GM19023 (cell line): ENCODE measurements around the gene LTB.
"Not testable (repeated sequence)": the region's sequence is repeated elsewhere in the genome, so short reads cannot be mapped to it uniquely, and the experiment has no call there.

Experiments used
- ATAC-seq: cut with Tn5 transposase; IDR thresholded peaks from one replicate; pipeline ENCODE4 v1.9.1; 2021; ENCODE audit warnings: mild to moderate bottlenecking, moderate library complexity; ENCODE audit not compliant: unreplicated experiment

LTB gene

GRCh38 chr6:31556307-31556706 lies 25.9 kb downstream of the LTB start:
- ATAC-seq: no peak

DNA sequence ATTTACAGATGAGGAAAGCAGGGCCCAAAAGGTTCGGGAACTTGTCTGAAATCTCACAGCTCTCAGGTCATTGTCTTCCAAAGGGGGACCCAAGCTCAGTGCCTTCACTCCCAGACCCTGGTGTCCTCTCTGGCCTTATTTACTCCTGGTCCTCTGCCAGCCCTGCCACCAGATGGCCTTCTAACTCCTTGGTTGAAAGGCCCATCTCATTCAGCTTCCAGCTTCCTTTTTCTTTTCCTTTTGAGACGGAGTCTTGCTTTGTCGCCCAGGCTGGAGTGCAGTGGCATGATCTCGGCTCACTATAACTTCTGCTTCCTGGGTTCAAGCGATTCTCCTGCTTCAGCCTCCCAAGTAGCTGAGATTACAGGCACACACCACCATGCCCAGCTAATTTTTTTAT lies 30.9 kb downstream of the LTB start:
- ATAC-seq: not testable (repeated sequence)

DNA sequence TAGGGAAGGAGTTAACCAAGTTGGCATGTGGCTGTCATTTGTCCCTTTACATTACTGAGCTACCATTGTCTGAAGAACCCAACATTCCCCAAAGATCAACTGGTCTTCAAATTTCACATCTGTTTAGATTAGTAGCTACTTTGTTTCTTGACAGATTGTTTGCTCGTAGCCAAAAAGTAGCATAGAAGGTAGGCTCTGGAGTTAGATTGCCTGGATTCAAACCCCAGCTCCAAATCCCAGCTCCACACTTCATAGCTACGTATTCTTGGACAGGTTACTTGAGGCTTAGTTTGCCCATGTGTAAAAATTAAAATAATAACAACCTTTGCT lies 33.7 kb downstream of the LTB start:
- no peak for ATAC-seq

DNA sequence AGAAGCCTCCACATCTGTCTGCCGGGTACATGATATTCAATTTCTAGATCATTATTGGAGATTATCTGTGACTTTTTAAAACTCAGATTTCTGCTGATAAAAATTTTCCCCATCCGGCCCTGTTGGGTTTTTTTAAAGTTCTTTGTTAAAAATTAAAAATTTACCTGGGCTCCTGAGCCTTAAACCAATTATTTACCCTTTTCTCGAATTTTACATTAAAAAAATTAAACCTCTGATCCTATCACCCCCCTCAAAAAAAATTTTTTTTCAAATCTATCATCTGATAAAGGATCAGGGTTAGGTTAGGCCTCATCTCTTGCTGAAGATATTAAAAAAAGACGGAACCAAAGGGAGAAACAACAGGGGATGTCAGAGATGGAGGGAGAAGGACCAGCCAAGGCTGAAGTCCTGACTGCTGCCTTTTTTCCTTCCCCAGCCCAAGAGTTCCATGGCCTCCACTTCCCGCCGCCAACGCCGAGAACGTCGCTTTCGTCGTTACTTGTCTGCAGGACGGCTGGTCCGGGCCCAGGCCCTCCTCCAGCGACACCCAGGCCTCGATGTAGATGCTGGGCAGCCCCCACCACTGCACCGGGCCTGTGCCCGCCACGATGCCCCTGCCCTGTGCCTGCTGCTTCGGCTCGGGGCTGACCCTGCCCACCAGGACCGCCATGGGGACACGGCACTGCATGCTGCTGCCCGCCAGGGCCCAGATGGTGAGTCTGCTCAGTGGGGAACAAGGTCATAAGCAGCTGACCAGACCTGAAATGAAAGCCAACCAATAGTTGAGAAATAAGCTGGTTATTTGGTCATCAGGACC lies 34.3 kb downstream of the LTB start:
- no peak for ATAC-seq

DNA sequence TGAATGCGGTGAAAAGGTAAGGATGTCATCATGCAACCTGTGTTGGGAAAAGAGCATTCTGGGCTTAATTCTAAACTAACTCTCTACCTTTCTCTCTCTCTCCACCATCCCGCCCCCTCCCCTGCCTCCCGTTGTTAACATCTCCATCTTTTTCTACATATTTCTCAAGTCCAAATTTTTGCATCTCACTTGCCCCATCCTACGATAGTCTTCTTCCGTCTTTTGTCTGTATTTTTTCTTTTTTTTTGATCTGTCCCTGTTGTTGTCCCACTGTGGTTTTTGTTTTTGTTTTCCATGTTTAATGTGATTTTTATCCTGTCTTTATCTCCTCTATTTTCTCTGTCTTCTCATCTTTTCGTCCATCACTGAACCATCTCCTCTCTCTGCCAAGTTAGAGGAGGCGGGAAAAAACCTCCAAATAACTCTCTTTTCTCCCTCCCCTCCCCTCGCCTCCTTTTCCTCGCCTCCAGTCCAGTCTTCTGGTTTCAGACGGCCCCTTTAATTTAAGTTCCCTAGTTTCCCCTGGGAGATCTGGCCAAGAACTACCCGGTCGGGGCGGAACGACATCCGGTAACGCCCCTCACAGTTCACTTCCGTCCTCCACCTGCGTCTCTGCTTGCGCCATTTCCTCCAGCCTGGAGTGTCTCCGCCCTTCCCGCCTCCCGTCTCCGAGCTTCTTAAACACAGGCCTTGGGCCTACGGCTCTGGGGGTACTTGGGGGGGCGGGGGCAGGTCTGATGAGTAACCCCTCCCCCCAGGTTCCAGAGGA lies 35.1 kb downstream of the LTB start, which contains the start of gene NFKBIL1:
NFKBIL1 (plus strand) TSS at position 651 of the 769 bp plus-strand sequence; CDS start at position 738, 87 bp downstream.
- ATAC-seq: peak; percentile 72

GRCh38 chr6:31546339-31546957 lies 35.8 kb downstream of the LTB start, which contains the start of gene ATP6V1G2:
Gene ATP6V1G2, minus strand, starts transcription at chr6:31546608. Its CDS starts 49 bp downstream, at chr6:31546559.
- peak; percentile 39 for ATAC-seq

DNA sequence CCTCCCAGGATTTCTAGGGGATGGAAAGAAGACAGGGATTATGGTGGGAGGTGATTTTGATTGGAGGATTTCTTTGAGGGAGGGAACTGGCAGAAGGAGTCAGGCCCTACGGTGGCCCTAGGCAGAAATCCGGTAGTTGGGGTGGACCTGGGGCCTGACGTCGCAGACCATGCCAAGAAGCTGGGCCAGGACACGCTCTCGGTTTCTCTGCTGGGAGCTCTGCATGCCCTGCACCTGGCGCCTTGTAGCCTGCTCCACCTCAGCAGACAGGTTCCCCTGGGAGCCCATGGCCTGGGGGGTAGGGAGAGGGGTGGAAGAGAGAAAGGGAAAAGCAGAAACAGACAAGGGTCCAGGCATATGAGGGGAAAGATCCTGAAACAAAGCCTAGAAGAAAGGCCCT lies 36.9 kb downstream of the LTB start:
- no peak for ATAC-seq

DNA sequence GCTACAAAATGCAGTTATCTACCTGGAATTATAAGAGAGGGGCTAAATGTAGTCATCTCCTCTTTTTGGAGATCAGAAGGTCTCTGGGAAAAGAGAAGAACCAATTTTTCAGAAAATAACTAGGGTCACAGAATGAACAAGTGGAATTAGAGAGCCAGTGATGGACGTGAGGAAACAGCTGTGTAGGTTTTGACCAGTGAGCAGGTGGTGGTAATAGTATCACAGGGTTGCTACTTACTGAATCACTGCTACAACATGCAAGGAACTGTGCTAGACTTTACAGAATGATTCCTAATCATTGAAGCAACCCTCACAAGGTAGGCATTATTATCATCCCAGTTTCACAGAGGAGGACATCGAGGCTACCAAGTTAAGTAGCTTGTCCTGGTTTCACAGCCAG lies 37.5 kb downstream of the LTB start:
- ATAC-seq: no peak

- no peak for ATAC-seq
These were observed 38.6 kb downstream of the LTB start for GRCh38 chr6:31543639-31544038.

DNA sequence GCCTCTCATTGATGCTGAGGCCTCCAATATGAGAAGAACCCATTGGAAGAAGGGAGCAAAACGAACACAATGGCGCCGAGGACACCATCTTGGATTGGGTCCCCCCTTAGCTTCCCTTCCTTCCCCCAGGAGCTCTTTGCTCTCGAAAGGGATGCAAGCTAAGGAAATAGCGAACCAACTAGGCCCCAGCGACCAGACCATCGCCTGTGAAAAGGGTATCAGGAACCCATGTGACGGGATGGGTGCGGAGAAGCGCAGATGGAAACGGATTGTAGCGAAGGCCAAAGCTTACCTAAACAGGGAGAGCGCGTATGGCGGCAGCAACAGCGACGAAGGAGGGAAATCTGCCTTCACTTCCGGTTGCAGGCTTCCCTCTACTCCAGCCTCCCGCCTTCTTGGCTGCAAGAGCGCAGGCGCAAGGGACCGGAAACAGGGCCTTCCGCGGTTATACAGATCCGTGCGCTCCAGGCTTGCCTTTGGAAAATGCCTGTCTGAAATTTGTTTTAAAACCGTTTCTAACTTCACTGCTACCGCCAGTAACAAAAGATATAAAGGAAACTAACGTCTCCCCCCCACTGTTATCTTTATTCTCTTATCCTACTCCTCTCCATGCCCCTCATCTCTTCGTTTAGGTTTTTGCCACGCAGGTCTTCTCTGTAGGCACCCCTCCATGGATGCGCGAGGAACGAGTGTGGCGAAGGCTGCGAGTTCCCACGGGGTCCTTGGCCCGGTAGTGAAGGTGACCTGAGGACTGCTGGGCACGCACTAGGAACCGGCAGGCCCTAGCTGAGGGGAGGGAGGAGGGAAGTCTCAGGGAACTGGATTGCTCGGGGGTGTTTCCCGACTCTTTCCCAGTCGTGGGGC lies 40.3 kb downstream of the LTB start, which contains the start of gene DDX39B:
DDX39B (minus strand) TSS at position 346 of the 864 bp plus-strand sequence. CDS start 1,471 bp downstream, outside the sequence.
- peak; percentile 71 for ATAC-seq

- no peak for ATAC-seq
These were observed 41.1 kb downstream of the LTB start for GRCh38 chr6:31541059-31541657.

GRCh38 chr6:31540640-31541039 lies 41.6 kb downstream of the LTB start:
- ATAC-seq: no peak

- no peak for ATAC-seq
These were observed 43.3 kb downstream of the LTB start for GRCh38 chr6:31538805-31539400.

- no peak for ATAC-seq
These were observed 46.5 kb downstream of the LTB start for GRCh38 chr6:31535538-31536324.

GRCh38 chr6:31534521-31535040 lies 47.6 kb downstream of the LTB start:
- ATAC-seq: no peak

- ATAC-seq: no peak
These were observed 48.2 kb downstream of the LTB start for GRCh38 chr6:31534011-31534410.

- ATAC-seq: no peak
These were observed 48.8 kb downstream of the LTB start for GRCh38 chr6:31533455-31533841.

GRCh38 chr6:31532644-31533454 lies 49.4 kb downstream of the LTB start:
- no peak for ATAC-seq
